GM18502 (cell line): ENCODE data around the gene CYB5R3.
"Not testable (repeated sequence)": the region's sequence is repeated elsewhere in the genome, so short reads cannot be mapped to it uniquely, and the experiment has no call there.

ENCODE experiments used
- ATAC-seq: cut with Tn5 transposase; IDR thresholded peaks from one replicate; pipeline ENCODE4 v1.9.1; 2021; ENCODE audit warnings: mild to moderate bottlenecking; ENCODE audit not compliant: unreplicated experiment, poor library complexity

The CYB5R3 gene

DNA sequence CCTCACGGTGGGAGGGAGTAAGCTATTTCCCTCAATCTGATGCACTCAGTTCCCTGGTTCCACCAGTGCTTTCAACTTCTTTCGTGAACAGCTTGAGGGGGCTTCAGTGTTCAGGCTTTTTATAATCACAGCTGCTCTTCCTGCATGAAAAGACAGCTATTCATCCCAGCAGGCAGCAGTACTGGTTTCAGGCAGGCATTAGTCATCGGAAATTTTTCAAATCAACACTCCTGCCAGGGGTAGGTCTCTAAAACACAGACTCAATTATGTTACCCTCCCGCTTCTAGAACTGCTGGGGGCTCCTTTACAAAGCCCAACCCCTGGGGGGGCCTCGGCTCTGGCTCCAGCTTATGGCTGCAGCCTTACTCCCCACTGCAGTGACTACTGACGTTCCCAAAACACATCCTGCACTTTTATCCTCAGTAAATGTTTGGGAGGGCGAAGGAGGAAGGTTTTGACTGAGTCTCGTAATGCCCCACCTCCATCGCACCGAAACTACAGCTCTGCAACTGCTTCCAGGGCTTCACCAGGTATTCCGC, 40.3 kb downstream of the CYB5R3 start:
- ATAC-seq: no peak

DNA sequence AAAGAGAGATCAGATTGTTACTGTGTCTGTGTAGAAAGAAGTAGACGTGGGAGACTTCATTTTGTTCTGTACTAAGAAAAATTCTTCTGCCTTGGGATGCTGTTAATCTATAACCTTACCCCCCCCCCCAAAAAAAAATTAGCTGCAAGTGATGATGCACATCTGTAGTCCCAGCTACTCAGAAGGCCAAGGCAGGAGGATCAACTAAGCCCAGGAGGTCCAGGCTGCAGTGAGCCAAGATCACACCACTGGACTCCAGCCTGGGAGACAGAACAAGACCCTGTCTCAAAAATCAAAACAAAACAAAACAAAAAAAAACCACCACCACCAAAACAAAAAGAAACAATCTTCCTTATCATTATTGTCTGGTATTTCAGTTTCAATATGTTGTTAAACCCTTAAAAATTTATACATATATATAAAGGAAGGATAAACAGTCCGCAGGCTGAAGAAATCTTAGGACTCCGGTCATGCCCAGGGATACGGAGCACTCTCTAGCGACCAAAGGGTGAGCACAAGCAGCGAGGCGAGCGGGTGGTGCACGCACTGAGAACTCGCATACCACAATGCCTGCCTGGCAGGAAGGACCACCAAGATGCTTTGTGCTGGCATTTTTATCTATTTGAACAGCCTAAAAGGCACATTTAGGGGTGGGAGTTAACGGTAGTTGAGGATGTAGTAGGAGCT, 40.9 kb downstream of the CYB5R3 start:
- no peak for ATAC-seq

DNA sequence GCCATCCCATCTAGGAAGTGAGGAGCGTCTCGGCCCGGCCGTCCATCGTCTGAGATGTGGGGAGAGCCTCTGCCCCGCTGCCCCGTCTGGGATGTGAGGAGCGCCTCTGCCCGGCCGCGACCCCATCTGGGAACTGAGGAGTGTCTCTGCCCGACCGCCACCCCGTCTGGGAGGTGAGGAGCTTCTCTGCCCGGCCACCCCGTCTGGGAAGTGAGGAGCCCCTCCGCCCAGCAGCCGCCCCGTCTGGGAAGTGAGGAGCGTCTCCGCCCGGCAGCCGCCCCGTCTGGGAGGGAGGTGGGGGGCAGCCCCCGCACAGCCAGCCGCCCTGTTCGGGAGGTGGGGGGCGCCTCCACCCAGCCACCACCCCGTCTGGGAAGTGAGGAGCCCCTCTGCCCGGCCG, 41.6 kb downstream of the CYB5R3 start:
- ATAC-seq: not testable (repeated sequence)

DNA sequence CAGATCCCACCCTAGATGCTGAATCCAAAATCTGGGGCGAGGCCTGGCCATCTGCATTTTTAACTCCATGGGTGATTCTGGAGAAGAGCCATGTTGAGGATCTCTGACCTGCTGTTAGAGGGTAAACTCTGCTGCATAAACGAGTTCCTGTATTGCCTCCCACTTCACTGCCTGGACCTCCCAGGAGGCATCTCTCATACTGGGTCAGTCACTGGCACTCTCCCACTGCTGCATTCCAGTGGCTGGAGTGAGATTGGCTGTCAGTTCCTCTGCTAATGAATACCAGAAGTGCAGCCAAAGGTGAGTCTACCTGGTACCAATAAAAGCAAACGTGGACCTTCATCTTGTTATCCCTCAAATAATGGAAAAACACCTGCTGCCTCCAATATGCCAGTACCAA, 44.8 kb downstream of the CYB5R3 start:
- no peak for ATAC-seq

DNA sequence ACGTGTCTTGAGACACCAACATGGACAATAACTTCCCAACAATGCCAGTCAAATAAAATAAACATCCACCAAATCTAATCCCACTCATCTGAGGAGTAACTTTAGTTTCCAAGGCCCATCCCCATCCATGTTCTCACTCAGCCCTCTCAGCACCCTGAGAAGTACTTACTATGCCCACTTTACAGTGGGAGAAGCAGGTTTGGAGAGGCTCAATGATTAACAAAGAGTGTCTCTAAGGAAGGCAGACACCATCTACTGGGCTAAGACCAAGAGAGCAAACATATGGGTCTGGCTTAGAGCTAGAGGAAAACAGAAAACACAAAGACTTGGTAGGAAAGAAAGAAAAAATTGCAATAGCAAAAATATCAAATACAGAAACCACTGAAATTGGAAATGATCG, 45.8 kb downstream of the CYB5R3 start:
- no peak for ATAC-seq

DNA sequence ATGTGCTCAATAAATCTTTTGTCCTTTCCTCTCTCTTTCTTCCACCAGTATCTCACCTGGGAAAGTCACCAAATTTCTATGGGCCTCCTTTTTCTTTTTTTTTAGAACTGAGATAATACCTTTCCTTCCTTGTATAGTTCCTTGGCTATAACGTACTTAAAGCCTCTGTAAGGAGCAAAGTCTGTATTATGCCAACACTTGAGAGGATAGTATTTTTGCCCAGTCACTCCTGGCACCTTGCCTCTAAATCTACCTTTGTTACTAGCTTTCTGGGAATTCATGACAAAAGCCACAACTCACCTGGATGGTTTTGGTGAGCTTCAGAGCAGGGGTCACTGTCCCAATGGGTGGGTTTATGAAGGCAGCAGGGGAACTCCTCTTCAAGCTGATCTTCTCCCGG, 46.7 kb downstream of the CYB5R3 start:
- ATAC-seq: no peak

DNA sequence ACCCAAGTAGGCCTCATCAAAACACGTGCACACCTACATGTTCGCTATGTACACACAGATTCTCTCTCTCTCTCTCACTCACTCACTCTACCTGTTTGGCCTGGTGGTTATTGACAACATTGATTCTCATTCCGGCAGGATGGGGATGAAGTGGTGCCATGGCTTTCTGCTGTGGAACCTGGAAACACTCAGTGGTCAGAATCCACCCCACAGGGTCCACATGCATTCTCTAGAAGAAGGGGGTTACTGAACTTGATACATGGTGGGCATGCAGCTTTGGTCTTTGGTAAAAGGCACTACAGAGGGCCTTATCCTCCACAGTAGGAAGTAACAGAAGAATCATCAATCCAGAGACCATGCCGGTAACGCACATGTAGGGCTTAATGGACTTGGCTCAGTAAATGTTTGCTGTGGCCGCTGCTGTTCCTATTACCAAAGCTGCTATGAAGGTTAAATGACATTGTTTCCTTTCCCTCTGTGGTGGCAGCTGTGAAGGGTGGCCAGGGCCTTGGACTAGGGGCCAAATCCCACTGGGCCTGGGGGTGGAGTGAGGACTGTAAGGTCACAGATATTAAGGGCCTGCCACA, 47.2 kb downstream of the CYB5R3 start:
- ATAC-seq: no peak

DNA sequence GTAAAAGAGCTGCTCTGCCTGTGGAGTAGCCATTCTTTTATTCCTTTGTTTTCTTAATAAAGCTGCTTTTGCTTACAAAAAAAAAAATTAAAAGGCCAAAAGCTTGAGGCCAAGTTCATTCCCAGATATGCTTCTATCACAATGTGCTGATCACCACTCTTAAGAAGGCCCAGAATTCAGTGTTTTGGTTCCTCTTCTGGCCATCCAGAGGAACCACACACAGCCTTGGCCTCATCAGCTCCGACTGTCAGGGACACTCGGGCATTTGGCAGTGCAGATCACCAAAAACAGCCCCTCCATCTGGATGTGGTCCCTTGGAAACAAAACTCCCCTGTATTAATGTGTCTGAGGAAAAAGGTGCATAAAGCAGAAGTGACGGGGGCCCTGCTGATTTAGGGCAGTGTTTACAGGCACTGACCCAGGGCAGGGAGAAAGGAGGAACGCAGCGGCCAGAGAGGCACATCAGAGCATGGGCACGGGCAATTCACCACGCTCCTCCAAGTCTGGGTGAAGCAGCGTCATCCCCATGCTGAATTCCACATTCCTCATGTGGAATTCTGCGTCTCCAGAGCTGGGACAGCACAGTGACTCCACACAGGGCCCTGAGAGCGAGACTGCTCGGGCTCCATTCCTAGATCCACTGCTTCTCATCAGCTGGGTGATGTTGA, 52.2 kb downstream of the CYB5R3 start:
- no peak for ATAC-seq

DNA sequence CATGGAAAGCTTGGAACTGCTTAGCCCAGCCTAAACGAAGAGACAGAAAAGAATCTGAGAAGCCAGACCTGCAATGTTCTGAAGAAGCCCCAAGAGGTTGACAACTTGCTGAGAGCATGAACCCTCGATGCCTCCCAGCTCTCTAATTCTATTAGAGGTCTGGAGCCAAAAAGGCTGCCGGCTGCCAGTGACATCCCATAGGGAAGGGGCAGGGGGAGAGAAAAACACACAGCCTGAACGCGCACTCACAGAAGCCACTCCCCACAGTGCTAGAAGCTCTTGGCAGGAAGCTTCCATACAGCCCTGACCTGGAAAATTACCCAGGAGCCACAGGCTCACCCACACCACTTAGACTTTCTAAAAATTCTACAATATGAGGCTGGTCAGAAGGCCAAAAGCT, 52.9 kb downstream of the CYB5R3 start:
- no peak for ATAC-seq

DNA sequence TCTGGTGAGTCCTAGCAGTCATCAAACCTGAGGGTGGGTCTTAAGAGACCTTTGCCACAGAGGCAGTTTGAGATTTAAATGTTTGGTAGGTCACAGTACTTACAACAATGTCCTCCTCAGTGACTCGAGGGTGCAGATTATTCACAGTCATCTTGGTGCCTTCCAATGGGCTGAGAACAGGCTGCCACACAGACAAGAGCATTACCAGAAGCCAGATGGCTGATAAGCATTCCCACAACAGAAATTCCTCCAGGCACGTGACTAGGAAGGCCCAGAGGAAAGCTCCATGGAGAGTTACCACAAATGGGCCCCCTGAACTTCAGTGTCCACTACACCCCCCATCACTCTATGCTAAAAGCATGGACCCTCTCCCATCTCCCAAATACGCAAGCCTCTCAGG, 53.8 kb downstream of the CYB5R3 start:
- ATAC-seq: no peak

DNA sequence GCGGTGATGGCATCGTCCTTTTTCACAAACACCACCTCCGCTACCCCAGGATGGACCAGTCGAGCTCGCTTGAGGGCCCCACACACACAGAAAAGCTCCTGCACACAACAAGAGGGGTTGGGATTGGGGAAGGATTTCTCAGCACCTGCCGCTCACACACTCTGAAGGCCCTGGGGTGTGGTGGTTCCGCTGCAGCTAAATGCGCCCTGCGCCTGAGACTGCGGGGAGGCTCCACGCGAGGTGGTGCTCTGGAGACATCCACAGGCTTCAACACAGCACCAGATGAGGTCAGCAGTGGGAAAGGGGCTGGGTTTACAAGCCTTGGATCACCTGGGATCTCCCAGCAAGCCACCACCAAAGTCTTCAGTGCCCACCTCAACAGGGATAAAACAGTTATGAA, 57.2 kb downstream of the CYB5R3 start:
- no peak for ATAC-seq

DNA sequence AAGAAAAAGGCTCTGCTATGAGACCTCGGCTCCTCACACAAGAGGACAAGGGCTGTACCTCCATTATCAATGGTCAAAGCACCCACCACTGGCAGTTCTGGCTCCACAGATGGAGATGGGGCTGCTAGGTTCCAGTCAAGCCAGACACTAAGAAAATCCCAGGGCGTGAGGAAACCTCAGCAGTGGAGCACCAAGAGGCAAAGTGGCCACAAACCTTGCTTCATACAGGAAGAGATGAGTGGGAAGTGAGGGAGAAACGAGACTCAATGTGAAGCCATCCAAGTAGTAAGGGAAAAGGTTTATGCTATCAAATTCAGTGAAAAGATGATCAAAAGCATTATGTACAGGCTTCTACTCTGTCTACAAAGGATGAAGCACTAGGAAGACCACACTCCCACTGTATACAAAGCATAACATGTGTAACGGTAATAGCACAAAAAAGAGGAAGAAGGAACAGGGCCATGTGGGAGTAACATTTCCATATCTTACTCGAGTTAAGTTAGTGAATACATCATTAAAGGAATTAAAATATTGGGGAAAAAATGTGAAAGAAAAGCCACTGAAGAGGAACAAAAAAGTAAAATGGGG, 61.5 kb downstream of the CYB5R3 start:
- no peak for ATAC-seq

DNA sequence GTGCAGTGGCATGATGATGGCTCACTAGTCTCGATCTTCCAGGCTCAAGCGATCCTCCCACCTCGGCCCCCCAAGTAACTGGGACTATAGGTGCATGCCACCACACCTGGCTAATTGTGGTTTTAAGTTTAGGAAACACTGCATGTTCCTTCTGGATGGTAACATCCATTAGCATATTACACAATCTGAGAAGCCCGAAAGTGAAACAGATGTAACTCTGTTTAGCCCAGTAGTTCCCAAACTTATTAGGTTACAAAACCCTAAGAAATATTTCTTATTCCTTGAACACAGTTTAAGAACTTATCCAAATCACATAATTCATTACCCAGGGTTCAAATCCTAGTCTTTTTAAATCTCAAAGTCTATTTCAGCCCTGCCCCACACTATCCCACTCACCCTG, 62.8 kb downstream of the CYB5R3 start:
- no peak for ATAC-seq

DNA sequence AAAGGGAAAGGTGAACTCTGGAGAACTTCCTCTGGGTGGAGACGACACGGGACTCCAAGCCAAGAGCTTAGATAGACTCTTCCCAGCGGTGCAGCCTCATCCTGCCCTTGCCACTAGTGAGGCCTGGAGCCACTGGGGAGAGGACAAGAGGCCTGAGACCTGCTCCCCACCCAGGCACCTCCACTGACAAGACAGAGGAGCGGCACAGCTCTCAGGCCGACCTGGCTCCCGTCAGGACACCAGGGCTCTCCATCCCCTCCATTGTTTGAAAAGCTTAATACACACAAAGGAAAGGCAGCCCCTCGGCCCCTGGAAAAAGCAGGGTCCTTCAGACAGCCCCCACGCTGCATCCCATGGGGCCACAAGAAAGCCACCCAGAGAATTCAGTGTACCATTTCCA, 64.1 kb downstream of the CYB5R3 start:
- ATAC-seq: no peak

DNA sequence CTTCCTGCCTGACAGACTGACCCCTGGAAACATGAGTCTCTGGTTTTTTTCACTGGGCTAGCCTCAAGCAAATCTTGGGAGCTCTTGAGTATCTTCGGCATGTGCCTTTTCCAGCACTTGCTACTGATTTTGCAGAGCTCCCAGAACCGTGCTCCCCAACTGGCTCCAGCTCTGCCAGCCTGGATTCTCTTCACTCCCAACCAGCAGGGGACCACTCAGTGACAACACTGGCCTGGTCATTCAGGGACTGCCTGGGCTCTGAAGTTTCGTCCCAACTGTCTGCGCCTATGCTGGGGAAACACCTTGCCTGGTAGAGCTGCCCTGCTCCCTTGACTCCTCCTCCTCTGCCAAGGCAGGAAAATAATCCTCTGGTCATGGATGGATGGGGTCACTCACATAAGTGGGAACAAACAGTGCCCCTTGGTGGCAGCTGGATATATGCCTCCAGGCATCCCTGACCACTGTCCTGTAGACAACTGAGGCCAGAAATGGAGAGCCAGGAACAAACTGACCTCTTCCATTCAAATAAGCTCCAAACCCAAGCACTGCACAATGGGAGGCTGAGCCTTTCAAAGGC, 64.7 kb downstream of the CYB5R3 start:
- no peak for ATAC-seq

DNA sequence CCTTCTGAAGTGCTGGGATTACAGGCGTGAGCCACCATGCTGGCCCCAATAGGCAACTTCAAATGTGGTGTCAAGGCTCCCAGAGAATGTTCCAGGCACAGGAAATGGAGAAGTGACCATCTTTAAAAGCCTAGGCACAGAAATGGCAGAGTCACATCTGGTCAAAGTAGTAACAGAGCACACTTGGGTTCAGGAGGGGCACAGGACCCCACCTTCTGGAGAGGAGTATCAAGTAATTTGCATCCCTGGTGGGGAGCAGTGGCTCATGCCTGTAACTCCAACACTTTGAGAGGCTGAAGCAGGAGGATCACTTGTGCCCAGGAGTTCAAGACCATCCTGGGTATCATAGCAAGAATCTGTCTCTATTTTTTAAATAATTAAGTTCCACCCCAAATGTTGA, 66.2 kb downstream of the CYB5R3 start:
- no peak for ATAC-seq

DNA sequence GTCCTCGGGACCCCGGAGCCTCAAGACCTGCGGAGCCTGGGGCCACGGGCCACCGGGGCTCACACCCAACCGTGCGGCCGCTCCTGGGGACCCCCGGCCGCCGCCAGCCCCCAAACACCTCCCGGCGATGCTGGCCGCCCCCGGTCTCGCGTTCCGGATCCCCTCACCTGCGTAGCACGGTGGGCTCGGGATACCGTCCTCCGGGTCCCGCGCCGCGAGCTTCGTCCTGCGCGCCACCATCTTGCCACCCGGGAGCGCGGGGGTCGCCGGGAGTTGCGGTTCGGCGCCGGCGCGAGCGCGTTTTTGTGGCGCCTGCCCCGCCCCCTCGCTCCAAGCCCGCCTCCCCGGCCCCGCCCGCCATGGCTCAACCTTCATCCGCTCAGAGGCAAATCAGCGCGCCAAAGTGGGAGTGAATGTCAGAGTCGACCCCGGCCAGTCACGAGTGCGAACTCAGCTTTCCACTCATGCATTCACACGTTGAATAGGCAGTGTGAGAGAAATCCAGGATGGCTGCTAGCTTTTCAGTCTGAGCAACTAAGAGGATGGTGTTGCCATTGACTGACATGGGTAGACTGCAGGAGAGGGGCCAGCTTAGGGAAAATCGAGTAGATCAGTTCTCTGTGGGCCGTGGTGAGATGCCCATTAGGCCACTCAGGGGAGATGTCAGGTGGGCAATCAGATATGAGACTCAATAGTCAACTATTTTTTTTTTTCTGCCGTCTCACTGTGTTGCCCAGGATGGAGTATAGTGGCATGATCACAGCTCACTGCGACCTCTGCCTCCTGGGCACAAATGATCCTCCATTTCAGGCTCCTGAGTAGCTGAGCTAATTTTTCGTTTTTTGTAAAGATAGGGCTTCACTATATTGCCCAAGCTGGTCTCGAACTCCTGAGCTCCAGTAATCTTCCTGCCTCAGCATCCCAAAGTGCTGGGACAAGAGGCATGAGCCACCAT, 67.2 kb downstream of the CYB5R3 start:
- peak; percentile 54 for ATAC-seq

DNA sequence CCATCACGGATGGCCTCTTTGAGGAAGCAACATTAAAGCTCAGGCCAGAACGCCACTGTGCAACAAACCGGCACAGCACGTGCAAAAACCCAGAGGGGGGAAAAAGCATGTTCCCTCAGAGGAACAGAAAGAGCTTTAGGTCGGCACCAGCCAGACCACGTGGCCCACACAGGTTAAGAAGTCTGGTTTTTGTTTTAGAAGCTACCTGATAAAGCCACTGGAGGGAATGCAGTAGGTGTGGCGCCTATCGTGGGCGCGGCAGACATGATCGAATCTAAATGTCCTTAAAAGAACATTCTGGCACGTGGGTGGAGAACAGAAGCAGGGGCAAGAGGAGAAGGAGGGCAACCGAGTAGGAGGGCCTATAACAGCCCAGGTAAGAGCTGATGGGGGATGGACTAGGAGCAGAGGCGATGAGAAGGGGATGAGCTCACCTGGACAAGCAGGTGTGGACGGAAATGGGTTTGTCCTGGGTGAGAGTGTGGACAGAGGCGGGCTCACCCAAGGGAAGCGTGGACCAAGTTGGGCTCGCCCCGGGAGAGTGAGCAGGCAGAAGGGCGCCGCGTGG, 67.9 kb downstream of the CYB5R3 start:
- peak; percentile 20 for ATAC-seq

DNA sequence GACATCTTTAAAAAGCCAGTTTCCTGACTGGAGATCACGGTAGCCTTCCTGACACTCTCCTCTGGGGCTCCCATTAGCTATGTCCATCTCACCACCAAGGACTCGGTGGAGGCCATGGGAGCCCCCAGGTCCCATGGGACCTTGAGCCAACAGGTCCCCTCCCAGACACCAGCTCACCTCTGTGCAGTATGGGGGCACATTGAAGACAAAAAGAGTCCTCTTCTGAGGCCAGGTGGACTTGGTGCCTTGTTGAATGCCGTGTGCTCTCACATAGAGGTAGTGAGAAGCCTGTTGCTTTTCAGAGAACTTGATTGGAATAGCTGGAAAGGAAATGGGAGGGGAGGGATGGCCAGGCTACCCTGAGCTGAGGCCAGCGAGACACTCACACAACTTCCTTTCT, 69.2 kb downstream of the CYB5R3 start:
- ATAC-seq: not testable (repeated sequence)
